Measurements from ENCODE around the gene ASB9. TPM values are rescaled to one million over a fixed set of nuclear protein-coding genes. Genes with fewer than 3 reads are reported as not detected.
A peak's percentile ranks its signal among the peaks of the same experiment; 100 is the strongest.

Gene ASB9
- total RNA-seq, 1 experiment from 2014 or later = 0.68 TPM

- CTCF ChIA-PET = interaction anchor here (0.5 to 3.0 kb wide), 22 partner anchors 9 to 1742 kb away, joined by 3 to 15 read pairs (median 4); no protein-coding TSS in a partner anchor
- POLR2A ChIA-PET = no interaction called here
- peak; percentile 52 for TF ChIP-seq CTCF (IDR thresholded peaks at IDR 0.05; ENCODE audit: unreplicated experiment)
- Mint-ChIP-seq H3K4me3 (ENCODE audit: unreplicated experiment) (no peak overlapping the region), H3K27me3 (ENCODE audit: insufficient read depth, unreplicated experiment) (peaks cover under 1% of the 10 kb centered on the region), H3K4me1 (ENCODE audit: insufficient read depth, unreplicated experiment) (no peaks in the 10 kb centered on the region), H3K9me3 (ENCODE audit: unreplicated experiment) (no peaks in the 10 kb centered on the region), H3K27ac (ENCODE audit: low read depth, unreplicated experiment) (no peak overlapping the region), H3K36me3 (ENCODE audit: insufficient read depth, unreplicated experiment) (no peaks in the 10 kb centered on the region)
- intact Hi-C loops (cut with micrococcal nuclease) = loop anchor here (1.0 kb wide), 5 partner anchors 100 to 1204 kb away; no protein-coding TSS in a partner anchor
- BruUV-seq (replicated peaks) = no TSS peak
- DNase-seq (ENCODE audit: unreplicated experiment) = peak; percentile 68
These were observed 26.9 kb downstream of the ASB9 start for GRCh38 chrX:15242899-15243555.

- POLR2A ChIA-PET = no interaction called here
- DNase-seq (ENCODE audit: unreplicated experiment) = no peak
- Mint-ChIP-seq H3K36me3 (ENCODE audit: insufficient read depth, unreplicated experiment) (no peaks in the 10 kb centered on the region), H3K9me3 (ENCODE audit: unreplicated experiment) (no peaks in the 10 kb centered on the region), H3K27ac (ENCODE audit: low read depth, unreplicated experiment) (no peak overlapping the region), H3K4me1 (ENCODE audit: insufficient read depth, unreplicated experiment) (no peaks in the 10 kb centered on the region), H3K4me3 (ENCODE audit: unreplicated experiment) (no peak overlapping the region), H3K27me3 (ENCODE audit: insufficient read depth, unreplicated experiment) (peaks cover 18% of the 10 kb centered on the region)
- no peak for TF ChIP-seq CTCF (IDR thresholded peaks at IDR 0.05; ENCODE audit: unreplicated experiment)
- CTCF ChIA-PET = interaction anchor here (0.7 to 3.0 kb wide), 4 partner anchors 18 to 1202 kb away, joined by 3 to 15 read pairs (median 4); no protein-coding TSS in a partner anchor
- BruUV-seq (replicated peaks) = no TSS peak
- intact Hi-C loops (cut with micrococcal nuclease) = no loop called here
These were observed 28.6 kb downstream of the ASB9 start for GRCh38 chrX:15241301-15241700.

- BruUV-seq (replicated peaks) = no TSS peak
- no peaks in the 10 kb centered on the region for H3K36me3 Mint-ChIP-seq (ENCODE audit: insufficient read depth, unreplicated experiment)
- TF ChIP-seq CTCF (IDR thresholded peaks at IDR 0.05; ENCODE audit: unreplicated experiment) = no peak
- H3K4me3 Mint-ChIP-seq (ENCODE audit: unreplicated experiment) = no peak overlapping the region
- H3K27ac Mint-ChIP-seq (ENCODE audit: low read depth, unreplicated experiment) = no peak overlapping the region
- CTCF ChIA-PET = interaction anchor here (1.0 to 3.0 kb wide), 3 partner anchors 60 to 1190 kb away, joined by 3 to 15 read pairs (median 6); no protein-coding TSS in a partner anchor
- DNase-seq (ENCODE audit: unreplicated experiment) = no peak
- no peaks in the 10 kb centered on the region for H3K4me1 Mint-ChIP-seq (ENCODE audit: insufficient read depth, unreplicated experiment)
- H3K27me3 Mint-ChIP-seq (ENCODE audit: insufficient read depth, unreplicated experiment) = peaks cover 27% of the 10 kb centered on the region
- intact Hi-C loops (cut with micrococcal nuclease) = no loop called here
- POLR2A ChIA-PET = interaction anchor here (0.7 kb wide), 1 partner anchor 127 kb away, joined by 3 read pairs; no protein-coding TSS in a partner anchor
- no peaks in the 10 kb centered on the region for H3K9me3 Mint-ChIP-seq (ENCODE audit: unreplicated experiment)
These were observed 29.5 kb downstream of the ASB9 start for GRCh38 chrX:15240414-15240813.

GRCh38 chrX:15236146-15236545 lies 33.7 kb downstream of the ASB9 start:
- Mint-ChIP-seq H3K4me1 (ENCODE audit: insufficient read depth, unreplicated experiment) (no peaks in the 10 kb centered on the region), H3K4me3 (ENCODE audit: unreplicated experiment) (no peak overlapping the region), H3K27me3 (ENCODE audit: insufficient read depth, unreplicated experiment) (peaks cover 27% of the 10 kb centered on the region), H3K27ac (ENCODE audit: low read depth, unreplicated experiment) (no peak overlapping the region), H3K36me3 (ENCODE audit: insufficient read depth, unreplicated experiment) (no peaks in the 10 kb centered on the region), H3K9me3 (ENCODE audit: unreplicated experiment) (no peaks in the 10 kb centered on the region)
- ChIA-PET POLR2A (no interaction called here), CTCF (no interaction called here)
- no peak for DNase-seq (ENCODE audit: unreplicated experiment)
- no peak for TF ChIP-seq CTCF (IDR thresholded peaks at IDR 0.05; ENCODE audit: unreplicated experiment)
- intact Hi-C loops (cut with micrococcal nuclease) = no loop called here
- no TSS peak for BruUV-seq (replicated peaks)

Data from MCF 10A (cell line).